ENCODE data around the gene NLGN1.

- no peak for TF ChIP-seq CTCF (IDR thresholded peaks at IDR 0.05)
- TF ChIP-seq EZH2phosphoT487 (IDR thresholded peaks at IDR 0.05): no peak
- no peak for TF ChIP-seq EZH2 (IDR thresholded peaks at IDR 0.05)
Observed at GRCh38 chr3:174329321-174329720, 931.8 kb downstream of the NLGN1 start.
